VCaP (cell line): Measurements from ENCODE around the gene ADAMTSL5.

ENCODE experiments used
- H3K27ac ChIP-seq: fragments of 450-650 bp; 2 replicates; pipeline ENCODE4 v1.5.1; 2017
- TF ChIP-seq, protein P1 (sequence below): fragments of 450-650 bp; conservative IDR thresholded peaks from 2 replicates; pipeline ENCODE4 v1.5.1; 2017; ENCODE audit warnings: mild to moderate bottlenecking, moderate library complexity

ADAMTSL5 gene

DNA sequence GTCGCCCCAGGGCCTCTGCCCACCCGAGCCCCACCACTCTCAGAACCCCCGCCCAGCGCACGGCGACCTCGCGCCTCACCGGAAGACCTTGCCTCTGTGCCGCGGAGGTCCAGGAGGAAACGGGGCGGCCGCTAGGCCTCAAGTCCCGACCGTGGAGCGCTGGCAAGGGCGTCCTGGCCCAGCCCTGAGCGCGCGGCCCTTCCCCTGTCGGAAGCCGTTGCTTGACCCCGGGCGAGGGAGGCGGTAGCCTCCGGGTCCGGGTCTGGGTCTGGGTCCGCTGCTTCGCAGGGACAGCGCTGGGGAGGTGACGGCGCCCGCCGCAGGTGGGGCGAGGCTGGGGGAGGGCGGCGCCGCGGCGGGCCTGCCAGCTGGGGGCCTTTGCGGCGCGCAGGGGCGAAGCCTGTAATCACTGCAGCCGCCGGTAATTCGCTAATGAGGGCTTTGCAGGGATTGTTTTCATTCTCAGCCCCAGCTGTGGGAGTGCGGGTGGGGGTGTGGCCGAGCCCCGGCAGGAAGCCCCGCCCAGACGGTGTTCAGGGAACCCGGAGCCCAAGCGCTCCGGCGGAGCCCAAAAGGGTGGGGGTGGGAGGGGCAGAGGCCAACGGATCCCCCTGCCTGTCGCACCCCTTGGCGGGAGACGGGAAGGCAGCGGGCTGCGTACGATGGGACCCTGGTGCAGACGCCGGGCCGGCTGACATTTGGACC is 42.4 kb downstream of the ADAMTSL5 start:
- TF ChIP-seq, protein P1, sequence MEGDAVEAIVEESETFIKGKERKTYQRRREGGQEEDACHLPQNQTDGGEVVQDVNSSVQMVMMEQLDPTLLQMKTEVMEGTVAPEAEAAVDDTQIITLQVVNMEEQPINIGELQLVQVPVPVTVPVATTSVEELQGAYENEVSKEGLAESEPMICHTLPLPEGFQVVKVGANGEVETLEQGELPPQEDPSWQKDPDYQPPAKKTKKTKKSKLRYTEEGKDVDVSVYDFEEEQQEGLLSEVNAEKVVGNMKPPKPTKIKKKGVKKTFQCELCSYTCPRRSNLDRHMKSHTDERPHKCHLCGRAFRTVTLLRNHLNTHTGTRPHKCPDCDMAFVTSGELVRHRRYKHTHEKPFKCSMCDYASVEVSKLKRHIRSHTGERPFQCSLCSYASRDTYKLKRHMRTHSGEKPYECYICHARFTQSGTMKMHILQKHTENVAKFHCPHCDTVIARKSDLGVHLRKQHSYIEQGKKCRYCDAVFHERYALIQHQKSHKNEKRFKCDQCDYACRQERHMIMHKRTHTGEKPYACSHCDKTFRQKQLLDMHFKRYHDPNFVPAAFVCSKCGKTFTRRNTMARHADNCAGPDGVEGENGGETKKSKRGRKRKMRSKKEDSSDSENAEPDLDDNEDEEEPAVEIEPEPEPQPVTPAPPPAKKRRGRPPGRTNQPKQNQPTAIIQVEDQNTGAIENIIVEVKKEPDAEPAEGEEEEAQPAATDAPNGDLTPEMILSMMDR: no peak
- peak overlapping the region; percentile 49; the same call in 1 of the 2 replicates for H3K27ac ChIP-seq

DNA sequence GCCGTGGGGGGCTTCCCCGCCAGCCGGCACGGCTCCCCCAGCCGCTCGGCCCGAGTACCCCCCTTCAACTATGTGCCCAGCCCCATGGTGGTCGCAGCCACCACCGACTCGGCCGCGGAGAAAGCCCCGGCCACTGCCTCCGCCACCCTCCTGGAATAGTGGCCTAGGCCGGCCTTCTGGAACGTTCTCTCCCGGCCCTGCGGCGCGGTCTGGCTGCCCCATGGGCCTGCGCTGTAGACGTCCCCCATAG is 42.8 kb downstream of the ADAMTSL5 start:
- TF ChIP-seq, protein P1: no peak
- H3K27ac ChIP-seq: peak overlapping the region; percentile 49; the same call in 1 of the 2 replicates

DNA sequence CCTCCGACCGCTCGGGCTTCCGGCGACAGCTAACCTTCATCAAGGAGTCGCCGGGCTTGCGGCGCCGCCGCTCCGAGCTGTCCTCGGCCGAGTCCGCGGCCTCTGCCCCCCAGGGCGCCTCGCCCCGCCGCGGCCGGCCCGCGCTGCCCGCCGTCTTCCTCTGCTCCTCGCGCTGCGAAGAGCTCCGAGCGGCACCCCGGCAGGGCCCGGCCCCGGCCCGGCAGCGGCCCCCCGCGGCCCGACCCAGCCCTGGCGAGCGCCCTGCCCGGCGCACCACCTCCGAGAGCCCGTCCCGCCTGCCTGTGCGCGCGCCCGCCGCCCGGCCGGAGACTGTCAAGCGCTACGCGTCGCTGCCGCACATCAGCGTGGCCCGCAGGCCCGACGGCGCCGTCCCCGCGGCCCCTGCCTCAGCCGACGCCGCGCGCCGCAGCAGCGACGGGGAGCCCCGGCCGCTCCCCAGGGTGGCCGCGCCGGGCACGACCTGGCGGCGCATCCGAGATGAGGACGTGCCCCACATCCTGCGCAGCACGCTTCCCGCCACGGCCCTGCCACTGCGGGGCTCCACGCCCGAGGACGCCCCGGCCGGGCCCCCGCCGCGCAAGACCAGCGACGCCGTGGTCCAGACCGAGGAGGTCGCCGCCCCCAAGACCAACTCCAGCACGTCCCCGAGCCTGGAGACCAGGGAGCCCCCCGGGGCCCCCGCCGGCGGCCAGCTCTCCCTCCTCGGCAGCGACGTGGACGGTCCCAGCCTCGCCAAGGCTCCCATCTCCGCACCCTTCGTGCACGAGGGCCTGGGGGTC is 43.4 kb downstream of the ADAMTSL5 start:
- TF ChIP-seq, protein P1: 0 out of 2 replicates have a peak, but pooled peaks have one; percentile 17
- peak overlapping the region; percentile 49; the same call in 1 of the 2 replicates for H3K27ac ChIP-seq

DNA sequence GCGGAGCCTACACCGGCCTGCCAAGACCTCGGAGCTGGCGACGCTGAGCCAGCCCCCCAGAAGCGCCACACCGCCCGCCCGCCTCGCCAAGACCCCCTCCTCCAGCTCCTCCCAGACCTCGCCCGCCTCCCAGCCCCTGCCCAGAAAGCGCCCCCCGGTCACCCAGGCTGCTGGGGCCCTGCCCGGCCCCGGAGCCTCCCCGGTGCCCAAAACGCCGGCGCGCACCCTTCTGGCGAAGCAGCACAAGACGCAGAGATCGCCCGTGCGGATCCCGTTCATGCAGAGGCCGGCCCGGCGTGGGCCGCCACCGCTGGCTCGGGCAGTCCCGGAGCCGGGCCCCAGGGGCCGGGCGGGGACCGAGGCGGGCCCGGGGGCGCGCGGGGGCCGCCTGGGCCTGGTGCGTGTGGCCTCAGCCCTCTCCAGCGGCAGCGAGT is 44.0 kb downstream of the ADAMTSL5 start:
- TF ChIP-seq, protein P1: peak; percentile 33
- H3K27ac ChIP-seq: peak overlapping the region; percentile 49; the same call in 1 of the 2 replicates

DNA sequence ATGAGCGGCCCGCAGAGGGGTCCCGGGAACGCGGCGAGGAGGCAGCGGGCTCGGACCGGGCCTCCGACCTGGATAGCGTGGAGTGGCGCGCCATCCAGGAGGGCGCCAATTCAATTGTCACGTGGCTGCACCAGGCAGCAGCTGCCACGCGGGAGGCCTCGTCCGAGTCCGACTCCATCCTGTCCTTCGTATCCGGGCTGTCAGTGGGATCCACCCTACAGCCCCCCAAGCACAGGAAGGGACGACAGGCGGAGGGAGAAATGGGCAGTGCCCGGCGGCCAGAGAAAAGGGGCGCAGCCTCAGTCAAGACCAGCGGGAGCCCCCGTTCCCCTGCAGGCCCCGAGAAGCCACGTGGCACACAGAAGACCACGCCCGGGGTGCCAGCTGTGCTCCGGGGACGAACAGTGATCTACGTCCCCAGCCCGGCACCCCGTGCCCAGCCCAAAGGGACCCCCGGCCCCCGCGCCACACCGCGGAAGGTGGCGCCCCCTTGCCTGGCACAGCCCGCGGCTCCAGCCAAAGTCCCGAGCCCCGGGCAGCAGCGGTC is 44.5 kb downstream of the ADAMTSL5 start:
- TF ChIP-seq, protein P1: no peak
- H3K27ac ChIP-seq: no peak overlapping the region

DNA sequence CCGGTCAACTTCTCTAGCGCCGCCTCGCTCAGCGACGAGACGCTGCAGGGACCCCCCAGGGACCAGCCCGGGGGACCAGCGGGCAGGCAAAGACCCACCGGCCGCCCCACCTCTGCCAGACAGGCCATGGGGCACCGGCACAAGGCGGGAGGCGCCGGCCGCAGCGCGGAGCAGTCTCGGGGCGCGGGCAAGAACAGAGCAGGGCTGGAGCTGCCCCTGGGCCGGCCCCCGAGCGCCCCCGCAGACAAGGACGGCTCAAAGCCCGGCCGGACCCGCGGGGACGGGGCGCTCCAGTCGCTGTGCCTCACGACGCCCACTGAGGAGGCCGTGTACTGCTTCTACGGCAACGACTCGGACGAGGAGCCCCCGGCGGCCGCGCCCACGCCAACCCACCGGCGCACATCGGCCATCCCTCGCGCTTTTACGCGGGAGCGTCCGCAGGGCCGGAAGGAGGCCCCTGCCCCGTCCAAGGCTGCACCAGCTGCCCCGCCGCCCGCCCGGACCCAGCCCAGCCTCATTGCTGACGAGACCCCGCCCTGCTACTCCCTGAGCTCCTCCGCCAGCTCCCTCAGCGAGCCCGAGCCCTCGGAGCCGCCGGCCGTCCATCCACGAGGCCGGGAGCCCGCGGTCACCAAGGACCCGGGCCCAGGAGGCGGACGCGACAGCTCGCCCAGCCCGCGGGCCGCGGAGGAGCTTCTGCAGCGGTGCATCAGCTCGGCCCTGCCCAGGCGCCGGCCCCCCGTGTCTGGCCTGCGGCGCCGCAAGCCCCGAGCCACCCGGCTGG is 45.1 kb downstream of the ADAMTSL5 start:
- TF ChIP-seq, protein P1: no peak

DNA sequence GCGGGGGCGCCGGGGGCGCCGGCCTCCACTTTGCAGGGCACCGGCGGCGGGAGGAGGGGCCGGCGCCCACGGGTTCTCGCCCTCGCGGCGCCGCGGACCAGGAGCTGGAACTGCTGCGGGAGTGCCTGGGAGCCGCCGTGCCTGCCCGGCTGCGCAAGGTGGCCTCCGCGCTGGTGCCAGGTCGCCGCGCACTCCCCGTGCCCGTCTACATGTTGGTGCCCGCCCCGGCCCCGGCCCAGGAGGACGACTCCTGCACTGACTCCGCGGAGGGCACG is 45.7 kb downstream of the ADAMTSL5 start:
- TF ChIP-seq, protein P1: no peak
- H3K27ac ChIP-seq: no peak overlapping the region

More for the DNA sequence above, 45.1 kb downstream of the ADAMTSL5 start:
- no peak overlapping the region for H3K27ac ChIP-seq
